NCI-H187 (cell line): ENCODE data around the gene GPR107.
A peak's percentile ranks its signal among the peaks of the same experiment; 100 is the strongest.

Source experiments
- DNase-seq, 2 experiments: peaks; one replicate each; lab custom pipeline; 2025; lab: John Stamatoyannopoulos, UW

The GPR107 gene

DNA sequence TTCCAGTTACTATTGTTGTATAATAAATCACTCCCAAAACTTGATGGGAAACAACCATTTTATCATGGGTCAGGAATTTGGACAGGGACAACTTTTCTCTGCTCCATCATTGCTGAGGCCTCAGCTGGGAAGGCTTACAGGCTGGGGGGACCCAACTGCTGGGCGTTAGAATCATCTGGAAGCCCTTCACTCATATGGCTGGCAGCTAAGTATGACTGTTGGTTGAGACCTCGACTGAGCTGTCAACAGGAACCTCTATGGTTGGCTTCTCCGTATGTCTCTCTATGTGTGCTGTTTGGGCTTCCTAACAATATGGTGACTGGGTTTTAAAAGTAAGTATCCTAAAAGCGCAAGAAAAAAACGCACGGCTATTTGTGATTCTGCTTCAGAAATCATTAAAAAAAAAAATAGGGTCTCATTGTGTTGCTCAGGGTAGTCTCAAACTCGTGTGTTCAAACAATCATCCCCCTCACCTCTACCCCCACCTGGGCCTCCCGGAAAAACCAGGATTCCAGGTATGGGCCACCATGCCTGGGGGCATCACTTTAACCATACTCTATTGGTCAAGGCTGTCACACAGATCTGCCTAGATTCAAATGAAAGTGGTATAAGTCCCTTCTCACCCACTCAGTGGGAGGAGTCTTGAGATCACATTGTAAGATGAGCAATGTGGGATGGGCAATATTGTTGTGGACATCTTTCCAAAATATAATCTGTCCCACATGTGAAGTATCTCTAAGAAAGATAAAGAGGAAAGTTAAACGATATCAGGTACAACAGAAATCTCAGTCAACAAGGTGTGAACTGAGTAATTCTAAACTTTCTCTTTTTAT lies 26.0 kb upstream of the GPR107 start:
- DNase-seq = no peak

DNA sequence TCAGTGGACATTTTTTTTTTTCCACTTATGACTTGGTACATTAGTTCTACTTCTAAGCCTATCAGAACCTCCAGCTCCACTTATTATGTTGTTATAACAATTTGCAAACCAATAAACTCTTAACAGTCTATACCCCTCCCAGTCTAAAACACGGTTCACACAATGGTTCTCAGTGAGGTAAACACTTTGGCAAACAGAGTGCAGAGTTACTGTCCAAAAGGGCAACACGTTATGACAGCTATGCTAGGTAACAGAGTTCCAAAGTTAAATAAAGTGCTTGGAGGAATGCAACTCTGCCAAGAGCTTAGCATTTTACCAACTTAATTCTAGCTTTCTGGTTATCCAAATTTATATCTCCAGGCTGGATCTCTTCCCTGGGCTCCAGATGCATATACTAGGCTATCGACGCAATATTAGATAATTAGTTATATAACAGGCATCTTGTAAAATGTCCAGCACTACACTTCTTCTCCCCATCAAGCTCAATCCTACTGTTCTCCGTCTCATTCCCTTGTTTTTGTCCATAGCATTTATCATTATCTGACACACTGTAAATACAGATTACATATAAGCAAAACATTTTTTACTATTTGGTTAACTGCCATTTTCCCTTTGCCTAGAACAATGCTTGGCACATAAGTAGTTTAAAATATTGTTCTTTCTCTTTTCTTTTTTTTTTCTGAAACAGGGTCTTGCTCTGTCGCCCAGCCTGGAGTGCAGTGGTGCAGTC lies 25.0 kb upstream of the GPR107 start:
- no peak for DNase-seq

DNA sequence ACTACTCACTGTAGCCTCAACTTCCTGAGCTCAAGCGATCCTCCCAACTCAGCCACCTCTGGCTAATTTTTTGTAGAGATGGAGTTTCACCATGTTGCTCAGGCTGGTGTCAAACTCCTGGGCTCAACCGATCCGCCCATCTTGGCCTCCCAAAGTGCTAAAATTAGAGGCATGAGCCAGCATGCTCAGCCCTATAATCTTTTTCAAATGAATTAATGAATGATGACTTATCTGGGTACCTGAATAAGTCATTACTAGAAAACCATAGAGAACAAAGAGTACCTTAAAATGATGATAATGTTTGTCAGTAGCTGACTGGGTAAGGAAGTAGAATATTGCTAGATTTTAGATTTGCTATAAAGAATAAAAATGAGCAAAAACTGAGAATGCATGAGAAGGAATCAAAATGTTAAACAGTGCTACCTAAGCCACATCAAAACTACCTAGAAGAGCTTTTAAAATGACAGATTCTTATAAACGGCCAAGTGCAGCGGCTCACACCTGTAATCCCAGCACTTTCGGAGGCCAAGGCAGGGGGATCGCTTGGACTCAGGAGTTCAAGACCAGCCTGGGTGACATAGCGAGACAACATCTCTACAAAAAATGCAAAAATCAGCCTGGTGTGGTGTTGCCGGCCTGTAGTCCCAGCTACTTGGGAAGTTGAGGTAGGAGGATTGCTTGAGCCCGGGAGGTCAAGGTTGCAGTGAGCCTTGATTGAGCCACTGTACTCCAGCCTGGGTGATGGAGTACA lies 24.3 kb upstream of the GPR107 start:
- DNase-seq = no peak

DNA sequence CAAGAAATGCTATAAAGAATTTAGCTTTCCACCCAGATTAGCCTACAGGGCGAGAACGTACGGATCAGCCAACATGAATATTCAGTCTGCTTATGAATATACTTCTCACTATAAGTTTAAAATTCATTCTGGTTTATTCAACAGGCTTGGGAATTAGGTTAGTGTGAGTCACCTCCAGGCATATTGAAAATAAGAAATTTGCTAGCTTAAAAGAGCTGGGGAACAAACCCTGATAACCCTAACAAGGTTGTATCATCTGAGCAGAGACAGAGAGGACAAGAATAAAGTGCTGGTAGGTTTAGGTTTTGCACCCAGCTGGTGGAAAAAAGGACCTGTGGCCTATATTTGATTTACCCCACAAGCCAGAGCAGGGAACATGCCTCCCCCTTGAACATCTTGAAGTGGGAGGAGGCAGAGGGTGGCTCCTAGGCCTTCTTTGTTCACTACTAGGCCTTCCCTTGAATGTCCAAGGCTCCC lies 23.0 kb upstream of the GPR107 start:
- no peak for DNase-seq

DNA sequence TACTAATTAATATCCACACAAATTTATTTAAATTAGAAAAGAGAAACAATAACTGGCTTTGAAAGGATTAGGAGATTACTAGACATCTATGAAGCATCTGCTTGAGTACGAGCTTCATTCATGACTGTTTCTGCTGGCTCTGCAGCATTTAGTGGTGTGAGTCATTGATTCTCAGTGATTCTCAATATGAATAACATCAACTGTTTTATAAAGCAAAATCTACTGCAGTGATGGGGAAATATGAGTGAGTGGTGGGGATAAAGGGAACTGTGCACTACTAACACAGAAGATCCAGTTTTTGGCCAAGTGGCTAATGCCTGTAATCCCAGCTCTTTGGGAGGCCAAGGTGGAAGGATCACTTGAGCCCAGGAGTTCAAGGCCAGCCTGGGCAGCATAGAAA lies 19.1 kb upstream of the GPR107 start:
- DNase-seq = no peak

DNA sequence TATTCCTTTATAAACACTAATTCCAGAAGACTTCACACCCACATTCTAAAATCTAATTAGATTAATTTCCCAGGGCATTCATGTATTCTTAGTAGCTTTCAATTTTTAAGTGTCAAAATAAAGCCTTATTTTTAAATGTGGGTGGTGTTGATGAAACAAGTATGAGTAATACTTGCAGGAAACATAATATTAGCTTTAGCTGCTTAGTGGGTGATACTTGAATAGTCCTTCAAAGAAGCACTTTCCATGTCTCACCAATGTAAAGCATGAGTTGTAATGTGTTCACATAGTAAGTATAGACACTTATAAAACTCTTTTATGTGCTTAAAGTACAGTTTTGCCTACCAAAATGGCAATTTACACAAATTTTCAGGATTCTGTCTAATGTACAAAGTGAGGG lies 17.6 kb upstream of the GPR107 start:
- DNase-seq = no peak

DNA sequence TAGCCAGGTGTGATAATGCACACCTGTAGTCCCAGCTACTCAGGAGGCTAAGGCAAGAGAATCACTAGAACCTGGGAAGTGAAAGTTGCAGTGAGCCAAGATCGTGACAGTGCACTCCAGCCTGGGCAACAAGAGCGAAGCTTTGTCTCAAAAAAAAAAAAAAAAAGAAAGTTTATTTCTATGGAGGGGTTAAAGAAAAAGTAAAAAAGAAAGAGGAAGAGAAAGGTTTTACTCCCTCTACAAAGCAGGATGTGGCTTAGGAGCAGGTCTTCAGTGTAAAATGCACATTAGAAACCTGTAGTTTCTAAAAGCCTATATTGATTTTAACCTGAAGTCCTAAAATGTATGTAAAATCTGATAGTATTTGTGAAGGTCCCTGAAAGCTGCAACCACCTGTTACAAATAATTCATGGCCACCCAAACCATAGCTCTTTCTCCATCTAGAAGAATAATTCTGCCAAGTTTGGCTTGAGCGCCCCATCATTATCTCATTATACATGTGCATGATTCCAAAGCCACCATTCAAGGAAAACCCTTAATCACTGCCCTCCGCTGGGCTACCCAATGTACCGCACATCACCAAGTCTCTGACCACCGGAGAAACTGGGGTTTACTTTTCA lies 14.1 kb upstream of the GPR107 start:
- DNase-seq = no peak

DNA sequence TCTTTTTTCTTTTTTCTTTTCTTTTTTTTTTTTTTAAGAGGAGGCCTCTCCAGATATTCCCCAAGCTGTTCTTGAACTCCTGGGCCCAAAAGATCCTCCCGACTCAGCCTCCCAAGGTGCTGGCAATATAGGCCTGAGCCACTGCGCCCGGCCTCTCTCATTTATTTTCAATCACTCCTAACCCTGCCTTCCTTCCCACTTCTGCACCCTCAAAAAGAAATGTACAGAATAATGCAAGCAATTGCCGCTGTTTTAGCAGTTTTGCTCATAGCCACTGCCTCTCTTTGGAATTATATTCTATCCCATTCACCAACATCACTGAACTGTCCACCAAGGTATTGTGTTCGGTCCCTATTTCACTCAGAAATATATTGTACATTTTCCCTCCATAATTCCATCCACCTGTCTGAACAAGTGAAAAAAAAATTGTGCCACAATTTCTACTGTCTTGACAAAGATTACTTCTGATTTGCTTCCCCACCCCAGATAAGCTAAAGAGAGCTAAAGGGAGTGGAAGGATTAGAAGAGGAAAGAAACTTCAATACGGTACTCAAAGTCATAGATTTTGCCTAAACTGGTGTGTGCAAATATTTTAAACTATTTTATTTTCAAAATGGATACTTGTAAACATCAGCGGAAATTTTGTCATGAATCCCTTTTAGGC lies 12.6 kb upstream of the GPR107 start:
- no peak for DNase-seq

DNA sequence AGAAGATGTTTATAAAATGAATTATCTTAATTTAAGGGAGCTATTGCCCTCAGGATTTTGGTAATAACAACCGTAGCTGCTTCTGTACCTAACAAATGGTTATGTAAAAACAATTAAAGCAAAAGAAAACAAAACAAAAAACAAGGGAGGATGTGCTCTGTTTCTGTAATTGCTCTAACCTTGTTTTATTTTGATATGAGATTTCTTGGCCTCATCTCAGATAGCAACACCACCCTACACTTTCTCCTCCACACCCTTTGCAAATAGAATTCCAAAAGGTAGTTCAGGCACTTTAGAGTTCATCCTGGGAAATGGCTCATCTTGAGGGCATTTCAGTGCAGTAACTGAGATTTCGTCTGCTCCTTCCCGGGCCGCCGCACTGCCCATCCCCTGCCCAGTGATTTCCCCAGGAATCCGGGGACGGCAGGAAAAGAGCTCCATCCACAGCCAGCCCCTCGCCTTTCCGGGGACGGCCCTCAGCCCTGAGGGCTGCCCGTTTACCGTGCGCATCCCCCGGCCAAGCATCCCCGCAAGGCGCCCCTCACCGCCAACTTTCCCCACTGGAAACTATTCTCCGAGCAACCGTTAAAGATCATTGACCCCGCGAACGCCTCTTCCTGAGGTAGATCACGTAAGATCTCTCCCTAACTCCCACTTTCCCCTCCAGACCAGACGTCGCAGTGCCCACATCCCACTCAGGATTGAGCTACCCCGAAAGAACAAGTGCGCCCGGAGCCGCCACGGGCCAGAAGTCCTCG lies 11.9 kb upstream of the GPR107 start:
- no peak for DNase-seq

DNA sequence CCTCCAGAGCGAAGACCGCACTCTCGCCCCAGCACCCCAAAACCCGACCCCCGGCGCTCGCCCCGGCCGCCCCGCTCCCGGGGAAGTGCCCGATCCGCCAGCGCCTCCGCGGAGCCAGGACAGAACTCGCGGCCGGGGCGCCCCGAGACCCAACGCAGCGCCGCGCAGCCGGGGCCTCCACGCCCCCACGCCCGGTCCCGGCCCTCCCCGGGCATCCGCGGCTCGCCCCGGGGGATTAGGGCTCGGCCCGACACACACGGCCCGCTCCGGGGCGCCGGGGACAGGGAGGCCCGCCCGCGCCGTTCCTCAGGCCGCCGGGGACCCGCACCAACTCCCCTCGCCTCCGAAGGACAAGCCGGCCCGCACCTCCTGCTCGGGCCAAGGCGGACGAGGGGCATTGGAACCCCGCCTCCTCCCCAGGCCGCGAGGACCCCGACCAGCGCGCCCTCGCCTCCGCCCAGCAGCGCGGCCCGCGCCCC lies 11.3 kb upstream of the GPR107 start:
- no peak for DNase-seq

DNA sequence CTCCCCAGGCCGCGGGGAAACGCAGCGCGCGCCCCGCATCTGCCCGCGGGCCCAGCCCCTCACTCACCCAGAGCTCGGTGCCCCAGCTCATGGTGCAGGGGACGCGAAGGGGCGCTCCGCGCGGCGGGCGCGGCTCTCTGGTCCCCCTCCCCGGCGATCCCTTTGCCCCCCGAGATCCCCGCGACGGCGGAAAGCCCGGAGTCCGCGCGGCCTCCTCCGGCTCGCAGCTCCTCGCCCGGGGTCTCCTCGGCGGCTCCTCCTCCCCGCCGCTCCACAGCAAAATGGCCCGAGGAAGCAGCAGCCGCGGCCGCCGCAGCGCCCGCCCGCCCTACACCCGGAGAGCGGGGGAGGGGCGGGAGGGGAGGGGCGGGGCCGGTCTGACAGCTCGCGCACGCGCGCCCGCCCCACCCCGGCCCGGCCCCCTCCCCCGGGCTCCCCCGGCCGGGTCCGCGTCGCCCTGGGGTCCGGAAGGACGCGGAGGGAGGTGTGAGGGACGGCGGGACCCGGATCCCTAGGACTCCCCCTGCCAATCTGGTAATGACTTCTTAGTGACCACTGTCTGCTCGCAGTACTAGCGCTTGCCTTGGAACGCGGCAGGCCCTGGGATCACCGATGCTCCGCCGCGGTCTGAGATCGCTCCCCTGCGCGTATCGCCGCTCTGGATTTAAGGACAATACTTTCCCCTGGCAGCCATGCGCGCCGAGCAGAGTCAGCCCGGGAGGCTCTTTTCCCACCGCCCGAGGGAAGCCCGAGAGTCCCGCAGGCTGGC lies 10.6 kb upstream of the GPR107 start, which contains the start of gene FNBP1:
FNBP1 (minus strand) TSS at position 305 of the 769 bp plus-strand sequence; CDS start at position 91, 214 bp downstream.
- peak; percentile 13 to 36 for DNase-seq

DNA sequence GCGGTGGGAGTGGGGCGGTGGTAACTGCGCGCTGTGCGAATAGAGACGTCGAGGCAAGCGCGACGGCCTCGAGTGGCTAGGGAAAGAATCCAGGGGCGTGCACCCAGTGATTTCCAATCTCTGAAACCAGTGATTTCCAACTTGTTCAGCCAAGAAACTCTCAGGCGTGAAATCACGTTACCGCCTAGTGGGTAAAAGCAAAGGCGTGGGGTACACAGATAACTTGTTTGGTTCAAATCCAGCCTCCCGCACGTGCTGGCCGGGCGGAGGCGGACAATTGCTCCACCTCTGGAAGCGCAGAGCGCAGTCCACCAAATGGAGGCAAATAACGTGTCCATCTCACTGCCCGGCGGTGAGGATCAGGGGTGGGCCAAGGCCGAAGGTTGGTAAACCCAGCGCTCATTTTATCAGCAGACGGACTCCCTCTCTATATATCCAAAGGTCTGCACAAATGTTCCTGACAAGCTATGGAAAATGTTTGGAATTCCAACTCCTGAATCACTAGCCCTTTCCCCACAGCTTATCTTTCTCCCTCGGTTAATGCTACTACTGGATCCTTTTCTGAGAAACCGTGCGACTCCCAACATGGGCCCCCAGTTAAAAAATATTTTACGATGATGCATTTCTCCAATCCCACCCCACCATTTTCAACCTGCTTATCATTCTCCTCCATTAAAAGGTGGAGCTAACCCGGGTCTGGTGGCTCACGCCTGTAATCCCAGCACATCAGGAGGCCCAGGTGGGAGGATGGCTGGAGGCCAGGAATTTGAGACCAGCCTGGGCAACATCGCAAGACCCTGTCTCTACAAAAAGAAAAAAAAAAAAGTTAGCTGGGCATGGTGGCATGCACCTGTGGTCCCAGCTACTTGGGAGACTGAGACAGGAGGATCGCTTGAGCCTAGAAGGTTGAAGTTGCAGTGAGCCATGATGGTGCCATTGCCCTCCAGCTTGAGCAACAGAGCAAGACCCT lies 9.8 kb upstream of the GPR107 start:
- DNase-seq = no peak

DNA sequence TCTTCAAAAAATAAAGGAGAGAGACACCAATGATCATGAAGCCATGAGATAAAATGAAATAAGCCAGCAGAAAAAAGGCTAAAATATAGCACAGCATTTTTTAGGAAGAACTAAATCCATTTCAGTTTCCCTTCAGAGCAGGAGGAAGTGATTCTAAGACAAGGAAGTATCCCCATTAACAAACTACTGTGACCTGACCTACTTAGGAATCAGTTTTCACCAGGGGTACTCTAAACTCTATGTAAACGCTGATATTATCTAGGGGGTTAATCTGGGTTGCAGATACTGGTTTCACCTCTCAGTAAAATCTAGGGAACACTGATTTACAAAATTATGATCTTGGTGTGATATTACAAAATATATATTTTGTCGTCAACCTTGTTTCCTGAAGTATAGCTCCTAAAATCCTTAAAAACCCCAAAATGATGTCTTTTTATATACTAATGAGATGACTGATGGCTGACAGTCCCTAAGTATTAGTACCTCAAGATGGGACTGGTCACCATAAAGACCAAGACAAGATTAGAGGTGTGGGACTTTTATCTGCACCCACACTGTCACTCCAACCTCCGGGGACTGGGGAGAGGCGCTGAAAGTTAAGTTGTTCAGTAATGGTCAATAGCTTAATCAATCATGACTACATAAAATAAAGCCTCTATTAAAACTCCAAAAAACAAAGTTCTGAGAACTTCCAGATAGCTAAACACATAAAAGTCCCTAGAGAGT lies 7.8 kb upstream of the GPR107 start:
- no peak for DNase-seq

DNA sequence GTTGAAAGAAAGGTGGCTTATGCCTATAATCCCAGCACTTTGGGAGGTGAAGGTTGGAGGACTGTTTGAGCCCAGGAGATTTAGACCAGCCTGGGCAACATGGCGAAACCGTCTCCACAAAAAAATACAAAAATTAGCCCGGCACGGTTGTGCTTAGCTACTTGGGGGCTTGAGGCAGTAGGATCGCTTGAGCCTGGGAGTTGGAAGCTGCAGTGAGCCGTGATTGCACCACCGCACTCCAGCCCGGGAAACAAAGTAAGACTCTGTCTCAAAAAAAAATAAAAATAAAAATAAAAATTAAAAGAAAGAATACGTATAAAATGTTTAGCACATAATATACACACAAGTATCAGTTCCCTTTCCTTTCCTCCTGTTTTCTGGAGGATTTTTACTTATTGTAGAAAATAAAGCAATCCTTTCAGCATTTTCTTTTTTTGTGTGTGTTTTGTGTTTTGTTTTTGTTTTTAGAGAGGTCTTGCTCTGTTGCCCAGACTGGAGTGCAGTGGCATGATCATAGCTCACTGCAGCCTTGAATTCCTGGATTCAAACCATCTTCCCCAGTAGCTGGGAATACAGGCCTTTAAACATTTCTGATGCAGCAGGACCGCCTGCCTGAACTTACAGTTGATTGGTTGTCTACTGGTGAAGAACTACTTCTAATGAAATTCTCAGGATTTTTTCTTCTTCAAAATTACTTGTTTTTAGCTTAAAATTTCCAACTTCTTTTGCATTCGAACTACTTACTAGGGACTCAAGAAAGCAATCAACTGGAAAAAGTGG lies 4.1 kb upstream of the GPR107 start:
- no peak for DNase-seq

DNA sequence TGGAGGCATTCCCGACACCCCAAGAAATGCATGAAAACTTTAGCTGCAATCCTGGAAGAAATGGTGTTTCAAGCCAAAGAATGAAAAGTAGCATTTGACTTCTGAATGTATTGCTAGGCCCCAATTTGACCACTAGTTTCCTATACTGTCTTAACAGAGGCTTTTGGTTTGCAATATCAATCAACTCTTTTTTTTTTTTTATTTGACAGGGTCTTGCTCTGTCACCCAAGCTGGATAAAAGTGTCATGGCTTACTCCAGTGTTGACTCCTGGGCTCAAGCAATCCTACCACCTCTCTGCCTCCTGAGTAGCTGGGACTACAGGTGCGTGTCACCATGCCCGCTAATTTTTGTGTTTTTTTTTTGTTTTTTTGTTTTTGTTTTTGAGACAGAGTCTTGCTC lies 3.2 kb upstream of the GPR107 start:
- no peak for DNase-seq

DNA sequence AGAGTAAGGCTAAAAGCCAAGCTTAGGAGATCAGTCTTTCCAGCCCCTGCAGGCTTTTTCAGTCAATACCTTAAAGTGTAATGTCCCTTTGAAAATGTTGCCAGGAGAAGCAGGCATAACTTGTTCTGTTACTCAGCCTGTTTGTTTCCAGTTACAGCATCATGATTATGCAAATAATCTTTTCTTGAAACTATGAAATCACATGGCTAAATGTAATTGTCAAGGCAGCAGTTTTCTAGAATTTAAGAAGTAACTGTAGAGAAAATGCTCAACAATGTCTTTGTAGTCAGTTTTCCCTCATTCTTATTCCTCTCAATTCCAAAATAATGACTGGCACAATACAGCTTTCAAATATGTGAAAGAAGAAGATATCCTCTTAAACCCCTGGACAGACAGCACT lies 1.9 kb upstream of the GPR107 start:
- no peak for DNase-seq

DNA sequence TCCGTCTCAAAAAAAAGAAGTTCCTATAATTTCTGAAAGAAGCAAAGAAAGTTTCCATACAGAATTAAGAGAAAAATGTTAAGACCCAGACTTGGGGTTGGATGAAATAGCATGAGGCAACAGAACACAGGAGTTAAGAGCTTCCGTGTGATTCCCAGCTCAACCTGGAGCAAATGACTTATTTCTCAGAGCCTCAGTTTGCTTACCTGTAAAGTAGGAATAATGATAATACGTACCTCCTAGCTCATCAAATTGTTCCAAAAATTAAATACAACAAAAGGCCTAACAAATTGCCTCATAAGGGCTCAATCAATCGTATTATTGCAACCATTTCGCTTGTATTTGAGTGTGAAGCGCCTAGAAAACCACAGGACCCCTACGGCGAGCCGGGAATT lies 600 bp upstream of the GPR107 start:
- DNase-seq = no peak
